ENCODE data around the gene TMTC2. TPM values are rescaled to one million over a fixed set of nuclear protein-coding genes. Genes with fewer than 3 reads are reported as not detected.

Gene TMTC2
- polyA plus RNA-seq, 1 donor from 2014 or later, result 20.6 TPM

DNA sequence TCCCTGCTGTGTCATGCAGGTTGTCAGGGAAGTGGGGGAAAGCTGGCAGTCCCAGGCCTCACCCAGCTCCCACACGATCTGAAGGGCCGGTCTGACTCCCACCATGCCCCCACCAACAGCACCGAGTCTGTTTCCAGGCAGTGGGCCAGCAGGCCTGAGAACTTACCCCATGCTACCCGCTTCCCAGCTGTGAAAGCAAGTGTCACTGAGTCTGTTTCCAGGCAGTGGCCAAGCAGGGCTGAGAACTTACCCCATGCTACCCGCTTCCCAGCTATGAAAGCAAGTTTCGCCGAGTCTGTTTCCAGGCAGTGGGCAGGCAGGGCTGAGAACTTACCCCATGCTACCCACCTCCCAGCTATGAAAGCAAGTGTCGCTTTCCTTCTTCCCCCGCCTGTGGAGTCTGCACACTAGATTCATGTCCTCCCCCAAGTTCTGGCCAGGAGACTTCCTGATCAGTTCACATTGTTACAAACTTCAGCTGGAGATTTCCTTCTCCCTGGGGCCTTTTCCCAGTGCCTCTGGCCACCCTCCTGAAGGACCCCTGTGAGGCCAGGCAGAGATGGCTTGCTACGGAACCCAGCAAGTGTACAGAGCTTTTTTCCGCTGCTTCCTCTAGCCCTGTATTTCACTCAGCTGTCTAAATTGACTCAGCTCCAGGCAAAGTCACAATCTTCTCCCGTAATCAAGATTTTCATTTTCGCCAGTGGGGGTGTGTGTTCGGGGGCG lies 435.4 kb downstream of the TMTC2 start:
- H3K27me3 ChIP-seq (ENCODE audit: insufficient read depth, low read depth, low read length), result no peaks in the 10 kb centered on the region
- H3K27ac ChIP-seq (ENCODE audit: low read length), result no peak overlapping the region
- H3K9me2 ChIP-seq (ENCODE audit: insufficient read depth, low read length), result no peaks in the 10 kb centered on the region

DNA sequence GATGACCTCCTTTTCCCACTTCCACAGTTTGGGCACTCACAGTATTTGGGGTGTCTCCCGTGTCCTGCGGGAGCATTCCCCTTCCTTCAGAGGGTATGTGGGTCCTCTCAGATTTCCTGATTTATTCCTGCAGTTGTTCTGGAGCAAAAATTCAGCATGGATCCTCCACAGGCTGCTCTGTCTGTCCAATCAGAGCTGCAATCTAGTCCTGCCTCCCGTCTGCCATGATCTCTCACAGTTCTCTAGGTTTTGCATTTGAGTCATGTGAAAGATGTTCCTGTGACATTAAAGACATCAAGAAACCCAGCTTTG lies 435.9 kb downstream of the TMTC2 start:
- no peaks in the 10 kb centered on the region for H3K9me3 ChIP-seq (ENCODE audit: low read length)
- no peaks in the 10 kb centered on the region for H3K79me2 ChIP-seq (replicated peaks; ENCODE audit: insufficient read depth, low read length)
- no peak overlapping the region for H3K27ac ChIP-seq (ENCODE audit: low read length)
- no peak overlapping the region for H2AFZ ChIP-seq (ENCODE audit: low read depth, low read length)
- no peaks in the 10 kb centered on the region for H3F3A ChIP-seq (ENCODE audit: insufficient read depth, low read length, poor library complexity, severe bottlenecking)
- H3K4me2 ChIP-seq (ENCODE audit: low read length), result no peak overlapping the region
- no peaks in the 10 kb centered on the region for H3K9me2 ChIP-seq (ENCODE audit: insufficient read depth, low read length)
- no peaks in the 10 kb centered on the region for H4K20me1 ChIP-seq (ENCODE audit: insufficient read depth)
- H3K36me3 ChIP-seq (ENCODE audit: insufficient read depth, low read length), result no peaks in the 10 kb centered on the region
- H3K27me3 ChIP-seq (ENCODE audit: insufficient read depth, low read depth, low read length), result no peaks in the 10 kb centered on the region
- no peak overlapping the region for H3K4me3 ChIP-seq (ENCODE audit: low read length)
- H3K9ac ChIP-seq (ENCODE audit: low read length), result no peak overlapping the region
- TF ChIP-seq, protein P1, sequence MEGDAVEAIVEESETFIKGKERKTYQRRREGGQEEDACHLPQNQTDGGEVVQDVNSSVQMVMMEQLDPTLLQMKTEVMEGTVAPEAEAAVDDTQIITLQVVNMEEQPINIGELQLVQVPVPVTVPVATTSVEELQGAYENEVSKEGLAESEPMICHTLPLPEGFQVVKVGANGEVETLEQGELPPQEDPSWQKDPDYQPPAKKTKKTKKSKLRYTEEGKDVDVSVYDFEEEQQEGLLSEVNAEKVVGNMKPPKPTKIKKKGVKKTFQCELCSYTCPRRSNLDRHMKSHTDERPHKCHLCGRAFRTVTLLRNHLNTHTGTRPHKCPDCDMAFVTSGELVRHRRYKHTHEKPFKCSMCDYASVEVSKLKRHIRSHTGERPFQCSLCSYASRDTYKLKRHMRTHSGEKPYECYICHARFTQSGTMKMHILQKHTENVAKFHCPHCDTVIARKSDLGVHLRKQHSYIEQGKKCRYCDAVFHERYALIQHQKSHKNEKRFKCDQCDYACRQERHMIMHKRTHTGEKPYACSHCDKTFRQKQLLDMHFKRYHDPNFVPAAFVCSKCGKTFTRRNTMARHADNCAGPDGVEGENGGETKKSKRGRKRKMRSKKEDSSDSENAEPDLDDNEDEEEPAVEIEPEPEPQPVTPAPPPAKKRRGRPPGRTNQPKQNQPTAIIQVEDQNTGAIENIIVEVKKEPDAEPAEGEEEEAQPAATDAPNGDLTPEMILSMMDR (IDR thresholded peaks at IDR 0.05; ENCODE audit: poor library complexity, severe bottlenecking), result no peak
- TF ChIP-seq SMC3 (conservative IDR thresholded peaks at IDR 0.05; ENCODE audit: poor library complexity), result no peak
- TF ChIP-seq MXI1 (conservative IDR thresholded peaks at IDR 0.05; ENCODE audit: poor library complexity, severe bottlenecking), result no peak
- no peak for TF ChIP-seq TAF1 (IDR thresholded peaks at IDR 0.05; ENCODE audit: low read depth)

More for the DNA sequence above, 435.4 kb downstream of the TMTC2 start:
- TF ChIP-seq RAD21 (conservative IDR thresholded peaks at IDR 0.05) (no peak), EZH2 (IDR thresholded peaks at IDR 0.05; ENCODE audit: borderline replicate concordance, insufficient read depth, low read length, poor library complexity, severe bottlenecking) (no peak), SMC3 (conservative IDR thresholded peaks at IDR 0.05; ENCODE audit: poor library complexity) (no peak), EP300 (conservative IDR thresholded peaks at IDR 0.05; ENCODE audit: poor library complexity, severe bottlenecking) (no peak), POLR2AphosphoS5 (IDR thresholded peaks at IDR 0.05) (no peak)
- TF ChIP-seq, protein P2, sequence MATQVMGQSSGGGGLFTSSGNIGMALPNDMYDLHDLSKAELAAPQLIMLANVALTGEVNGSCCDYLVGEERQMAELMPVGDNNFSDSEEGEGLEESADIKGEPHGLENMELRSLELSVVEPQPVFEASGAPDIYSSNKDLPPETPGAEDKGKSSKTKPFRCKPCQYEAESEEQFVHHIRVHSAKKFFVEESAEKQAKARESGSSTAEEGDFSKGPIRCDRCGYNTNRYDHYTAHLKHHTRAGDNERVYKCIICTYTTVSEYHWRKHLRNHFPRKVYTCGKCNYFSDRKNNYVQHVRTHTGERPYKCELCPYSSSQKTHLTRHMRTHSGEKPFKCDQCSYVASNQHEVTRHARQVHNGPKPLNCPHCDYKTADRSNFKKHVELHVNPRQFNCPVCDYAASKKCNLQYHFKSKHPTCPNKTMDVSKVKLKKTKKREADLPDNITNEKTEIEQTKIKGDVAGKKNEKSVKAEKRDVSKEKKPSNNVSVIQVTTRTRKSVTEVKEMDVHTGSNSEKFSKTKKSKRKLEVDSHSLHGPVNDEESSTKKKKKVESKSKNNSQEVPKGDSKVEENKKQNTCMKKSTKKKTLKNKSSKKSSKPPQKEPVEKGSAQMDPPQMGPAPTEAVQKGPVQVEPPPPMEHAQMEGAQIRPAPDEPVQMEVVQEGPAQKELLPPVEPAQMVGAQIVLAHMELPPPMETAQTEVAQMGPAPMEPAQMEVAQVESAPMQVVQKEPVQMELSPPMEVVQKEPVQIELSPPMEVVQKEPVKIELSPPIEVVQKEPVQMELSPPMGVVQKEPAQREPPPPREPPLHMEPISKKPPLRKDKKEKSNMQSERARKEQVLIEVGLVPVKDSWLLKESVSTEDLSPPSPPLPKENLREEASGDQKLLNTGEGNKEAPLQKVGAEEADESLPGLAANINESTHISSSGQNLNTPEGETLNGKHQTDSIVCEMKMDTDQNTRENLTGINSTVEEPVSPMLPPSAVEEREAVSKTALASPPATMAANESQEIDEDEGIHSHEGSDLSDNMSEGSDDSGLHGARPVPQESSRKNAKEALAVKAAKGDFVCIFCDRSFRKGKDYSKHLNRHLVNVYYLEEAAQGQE (IDR thresholded peaks at IDR 0.05; ENCODE audit: borderline replicate concordance), result no peak
- Histone ChIP-seq H2AFZ (ENCODE audit: low read depth, low read length) (no peak overlapping the region), H3K36me3 (ENCODE audit: insufficient read depth, low read length) (no peaks in the 10 kb centered on the region), H3K9me3 (ENCODE audit: low read length) (no peaks in the 10 kb centered on the region), H4K20me1 (ENCODE audit: insufficient read depth) (no peaks in the 10 kb centered on the region), H3K79me2 (replicated peaks; ENCODE audit: insufficient read depth, low read length) (no peaks in the 10 kb centered on the region), H3K9ac (ENCODE audit: low read length) (no peak overlapping the region), H3K4me2 (ENCODE audit: low read length) (no peak overlapping the region), H3F3A (ENCODE audit: insufficient read depth, low read length, poor library complexity, severe bottlenecking) (no peaks in the 10 kb centered on the region), H3K4me3 (ENCODE audit: low read length) (no peak overlapping the region)
